ENCODE data around the gene DUSP19. TPM values are rescaled to one million over a fixed set of nuclear protein-coding genes. Genes with fewer than 3 reads are reported as not detected.
"Not testable (repeated sequence)": the region's sequence is repeated elsewhere in the genome, so short reads cannot be mapped to it uniquely, and the experiment has no call there.

Gene DUSP19
- total RNA-seq, 1 donor, result 4.8 TPM

DNA sequence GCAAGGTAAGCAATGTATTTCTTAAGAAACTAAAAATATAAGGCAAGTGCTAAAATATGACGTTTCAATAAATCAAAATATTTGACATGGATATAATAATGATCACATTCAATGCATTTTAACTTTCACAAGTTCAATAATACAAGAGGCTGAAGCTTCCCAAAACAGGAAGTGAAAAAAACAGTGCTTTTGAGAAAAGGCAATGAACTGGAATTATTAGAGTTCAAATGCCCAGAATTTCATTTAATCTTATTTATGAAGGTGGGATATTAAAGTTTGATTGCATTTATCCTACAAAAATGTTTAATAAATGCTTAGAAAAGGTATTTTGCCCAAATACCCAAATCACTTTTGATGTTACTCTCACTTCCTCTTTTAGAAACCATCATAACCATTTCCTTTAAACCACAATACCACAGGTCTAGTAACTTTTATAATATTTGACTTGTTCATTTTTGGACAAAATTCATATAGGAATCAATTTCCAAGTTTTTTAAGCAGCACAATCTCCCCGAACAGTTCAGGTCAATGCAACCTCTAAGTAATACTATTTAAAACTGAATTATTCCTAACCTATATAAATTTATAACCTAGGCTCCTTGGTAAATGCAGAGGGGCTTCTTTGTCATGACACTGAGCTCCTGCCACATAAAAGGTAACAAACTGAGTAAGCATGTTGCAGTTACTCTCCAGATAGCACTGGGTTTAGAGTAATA, 42.4 kb upstream of the DUSP19 start:
- H3K4me3 ChIP-seq (ENCODE audit: low read depth, low read length), result peak overlapping the region; percentile 83
- no peak for DNase-seq (ENCODE audit: low read depth)
- no peak for TF ChIP-seq CTCF (IDR thresholded peaks at IDR 0.05; ENCODE audit: insufficient read depth, low read length)

- TF ChIP-seq CTCF (IDR thresholded peaks at IDR 0.05; ENCODE audit: insufficient read depth, low read length), result no peak
- DNase-seq (ENCODE audit: low read depth), result peak; percentile 53
Observed at GRCh38 chr2:183037074-183037552, 41.4 kb upstream of the DUSP19 start.

GRCh38 chr2:183037553-183038340, 40.8 kb upstream of the DUSP19 start:
- TF ChIP-seq CTCF (IDR thresholded peaks at IDR 0.05; ENCODE audit: insufficient read depth, low read length), result no peak
- peak overlapping the region; percentile 83 for H3K4me3 ChIP-seq (ENCODE audit: low read depth, low read length)
- no peak for DNase-seq (ENCODE audit: low read depth)

More at GRCh38 chr2:183037074-183037552, 41.4 kb upstream of the DUSP19 start:
- peak overlapping the region; percentile 83 for H3K4me3 ChIP-seq (ENCODE audit: low read depth, low read length)

DNA sequence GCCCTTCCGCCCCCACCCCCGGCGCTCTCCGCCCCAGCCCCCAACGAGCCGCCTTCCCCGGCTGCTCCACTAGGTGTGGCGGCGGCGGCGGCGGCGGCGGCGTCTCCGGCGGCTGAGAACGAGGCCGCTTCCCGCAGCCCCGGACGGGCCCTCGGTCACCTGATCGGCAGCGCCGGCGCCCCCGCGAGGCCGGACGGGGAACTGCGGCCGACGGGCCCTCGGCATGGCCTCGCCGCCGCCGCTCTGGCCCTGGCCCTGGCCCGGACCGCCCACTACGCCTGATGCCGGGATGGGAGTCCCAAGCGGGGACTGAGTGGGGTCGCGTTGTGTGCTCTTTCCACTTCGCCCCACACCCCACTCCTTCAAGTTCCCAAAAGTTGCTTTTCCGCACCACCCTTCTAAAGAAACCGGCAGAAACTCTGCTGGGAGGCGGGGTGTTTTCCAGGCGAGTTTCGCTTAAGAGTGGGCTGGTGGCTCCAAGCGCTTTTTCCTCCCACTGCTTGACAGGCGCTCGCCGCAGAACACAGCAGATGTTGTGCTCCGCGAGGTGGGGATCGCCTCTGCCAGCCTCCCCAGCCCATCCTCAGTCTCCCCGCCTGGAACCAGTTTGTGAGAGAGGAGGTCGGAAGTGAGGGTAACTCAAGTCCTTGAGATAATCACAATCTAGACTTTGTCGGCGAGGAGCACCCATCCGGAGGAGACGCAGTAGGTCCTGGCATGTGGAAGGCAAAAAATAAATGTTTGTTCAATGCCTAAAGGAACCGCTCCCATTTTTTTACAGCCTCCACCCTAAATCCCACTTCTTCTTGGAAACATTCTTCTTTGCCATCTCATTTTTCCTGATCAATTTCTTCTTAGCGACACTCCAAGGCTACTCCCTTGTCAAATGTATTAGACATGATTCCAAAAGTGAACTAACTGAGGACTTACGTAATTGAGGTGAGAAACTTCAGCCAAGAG, 39.9 kb upstream of the DUSP19 start, which contains the start of gene NCKAP1:
TSS of gene NCKAP1 (minus strand) at position 117 of the 960 bp plus-strand sequence. CDS start 358 bp downstream, outside the sequence.
- DNase-seq (ENCODE audit: low read depth), result peak; percentile 73
- peak; percentile 61 for TF ChIP-seq CTCF (IDR thresholded peaks at IDR 0.05; ENCODE audit: insufficient read depth, low read length)
- peak within 1 kb of the TSS; percentile 83 for H3K4me3 ChIP-seq (ENCODE audit: low read depth, low read length)

DNA sequence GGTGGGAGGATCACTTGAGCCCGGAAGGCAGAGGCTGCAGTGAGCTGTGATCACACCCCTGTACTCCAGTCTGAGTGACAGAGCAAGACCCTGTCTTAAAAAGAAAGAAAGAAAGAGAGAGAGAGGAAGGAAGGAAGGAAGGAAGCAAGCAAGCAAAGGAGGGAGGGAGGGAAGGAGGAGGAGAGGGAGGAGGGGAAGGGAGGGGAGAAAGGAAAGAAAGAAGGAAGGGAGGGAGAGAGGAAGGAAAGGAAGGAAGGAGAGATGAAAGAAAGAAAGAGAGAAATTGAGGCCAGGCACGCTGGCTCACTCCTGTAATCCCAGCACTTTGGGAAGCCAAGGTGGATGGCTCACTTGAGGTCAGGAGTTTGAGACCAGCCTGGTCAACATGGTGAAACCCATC, 37.9 kb upstream of the DUSP19 start:
- DNase-seq (ENCODE audit: low read depth), result no peak
- no peak for TF ChIP-seq CTCF (IDR thresholded peaks at IDR 0.05; ENCODE audit: insufficient read depth, low read length)
- H3K4me3 ChIP-seq (ENCODE audit: low read depth, low read length), result no peak overlapping the region

GRCh38 chr2:183043580-183043979, 35.0 kb upstream of the DUSP19 start:
- H3K4me3 ChIP-seq (ENCODE audit: low read depth, low read length); DNase-seq (ENCODE audit: low read depth): not testable (repeated sequence)

- H3K4me3 ChIP-seq (ENCODE audit: low read depth, low read length); DNase-seq (ENCODE audit: low read depth): not testable (repeated sequence)
Observed at GRCh38 chr2:183047486-183048125, 30.9 kb upstream of the DUSP19 start.

Measured in fibroblast of the aortic adventitia (primary cell).